Measurements from ENCODE around the gene CLEC4G.

Gene CLEC4G

GRCh38 chr19:7692417-7693088 is 39.4 kb downstream of the CLEC4G start:
- no peak overlapping the region for H3K4me3 ChIP-seq (ENCODE audit: low read depth, low read length)
- in situ Hi-C loops (cut with HindIII; ENCODE audit: low sequenced_read_pairs): no loop called here
- DNase-seq (ENCODE audit: low read depth): no peak
- TF ChIP-seq CTCF (IDR thresholded peaks at IDR 0.05; ENCODE audit: low read depth, low read length, missing control alignments): no peak

- TF ChIP-seq CTCF (IDR thresholded peaks at IDR 0.05; ENCODE audit: low read depth, low read length, missing control alignments): no peak
- no peak overlapping the region for H3K4me3 ChIP-seq (ENCODE audit: low read depth, low read length)
- in situ Hi-C loops (cut with HindIII; ENCODE audit: low sequenced_read_pairs): no loop called here
- DNase-seq (ENCODE audit: low read depth): no peak
Measured at GRCh38 chr19:7691497-7691896, 40.4 kb downstream of the CLEC4G start.

GRCh38 chr19:7690779-7691258 is 41.1 kb downstream of the CLEC4G start:
- no peak overlapping the region for H3K4me3 ChIP-seq (ENCODE audit: low read depth, low read length)
- DNase-seq (ENCODE audit: low read depth): no peak
- no peak for TF ChIP-seq CTCF (IDR thresholded peaks at IDR 0.05; ENCODE audit: low read depth, low read length, missing control alignments)
- in situ Hi-C loops (cut with HindIII; ENCODE audit: low sequenced_read_pairs): no loop called here

- in situ Hi-C loops (cut with HindIII; ENCODE audit: low sequenced_read_pairs): no loop called here
- TF ChIP-seq CTCF (IDR thresholded peaks at IDR 0.05; ENCODE audit: low read depth, low read length, missing control alignments): no peak
- no peak for DNase-seq (ENCODE audit: low read depth)
- no peak overlapping the region for H3K4me3 ChIP-seq (ENCODE audit: low read depth, low read length)
Measured at GRCh38 chr19:7689165-7689564, 42.7 kb downstream of the CLEC4G start.

GRCh38 chr19:7687177-7687576 is 44.7 kb downstream of the CLEC4G start:
- no peak for DNase-seq (ENCODE audit: low read depth)
- TF ChIP-seq CTCF (IDR thresholded peaks at IDR 0.05; ENCODE audit: low read depth, low read length, missing control alignments): no peak
- H3K4me3 ChIP-seq (ENCODE audit: low read depth, low read length): no peak overlapping the region
- in situ Hi-C loops (cut with HindIII; ENCODE audit: low sequenced_read_pairs): no loop called here

GRCh38 chr19:7685546-7686445 is 46.1 kb downstream of the CLEC4G start:
- DNase-seq (ENCODE audit: low read depth): no peak
- in situ Hi-C loops (cut with HindIII; ENCODE audit: low sequenced_read_pairs): no loop called here
- no peak for TF ChIP-seq CTCF (IDR thresholded peaks at IDR 0.05; ENCODE audit: low read depth, low read length, missing control alignments)
- no peak overlapping the region for H3K4me3 ChIP-seq (ENCODE audit: low read depth, low read length)
